Stimulated activated naive CD4-positive, alpha-beta T cell (primary cell): Measurements from ENCODE around the gene USP31.

ENCODE experiments used
- DNase-seq, 6 experiments: peaks; one replicate each; lab custom pipeline; 2025; lab: John Stamatoyannopoulos, UW

USP31 gene

DNA sequence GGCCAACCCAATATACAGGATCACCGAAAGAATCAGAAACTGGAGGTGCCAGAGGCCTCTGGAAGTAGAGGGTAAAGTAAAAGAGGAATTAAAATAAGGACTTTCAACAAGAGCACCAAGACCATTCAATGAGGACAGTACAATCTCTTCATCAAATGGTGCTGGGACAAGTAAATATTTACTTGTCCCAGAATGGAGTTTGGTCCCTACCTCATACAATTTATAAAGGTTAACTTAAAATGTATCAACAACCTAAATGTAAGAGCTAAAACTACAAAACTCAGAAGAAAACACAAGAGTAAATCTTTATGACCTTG lies 56.5 kb downstream of the USP31 start:
- no peak for DNase-seq

DNA sequence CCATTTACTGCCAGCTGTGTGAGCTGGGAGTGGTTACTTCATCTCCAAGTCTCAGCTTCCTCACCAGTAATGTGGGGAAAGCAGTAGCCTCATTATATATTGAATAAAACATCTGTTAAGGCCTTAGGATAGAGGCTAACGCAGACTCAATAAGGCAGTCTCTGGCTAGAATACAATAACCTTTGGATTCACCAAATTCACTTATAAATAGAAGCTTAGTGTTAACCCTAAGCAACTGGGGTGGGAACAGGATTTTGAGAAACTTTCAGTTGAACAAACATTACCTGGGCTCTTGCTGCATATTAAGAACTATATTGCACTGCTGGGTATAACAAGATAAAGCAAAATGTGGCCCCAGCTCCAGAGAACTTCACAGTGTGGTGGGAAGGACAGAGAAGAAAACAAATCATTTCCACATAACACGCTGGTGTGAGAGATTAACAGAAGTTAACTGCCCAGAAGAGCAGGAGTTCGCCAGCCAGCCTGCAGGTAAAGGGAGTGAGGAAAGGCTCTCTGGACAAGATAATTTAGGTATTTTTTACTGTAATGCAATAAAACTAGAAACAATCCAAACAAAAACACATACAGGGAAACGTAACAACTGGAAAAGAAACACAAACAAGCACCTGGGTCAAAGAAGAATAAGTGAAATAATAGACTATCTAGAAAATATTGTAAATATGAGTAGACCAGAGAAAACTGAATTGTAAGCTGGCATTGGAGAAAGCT lies 57.0 kb downstream of the USP31 start:
- DNase-seq: no peak

DNA sequence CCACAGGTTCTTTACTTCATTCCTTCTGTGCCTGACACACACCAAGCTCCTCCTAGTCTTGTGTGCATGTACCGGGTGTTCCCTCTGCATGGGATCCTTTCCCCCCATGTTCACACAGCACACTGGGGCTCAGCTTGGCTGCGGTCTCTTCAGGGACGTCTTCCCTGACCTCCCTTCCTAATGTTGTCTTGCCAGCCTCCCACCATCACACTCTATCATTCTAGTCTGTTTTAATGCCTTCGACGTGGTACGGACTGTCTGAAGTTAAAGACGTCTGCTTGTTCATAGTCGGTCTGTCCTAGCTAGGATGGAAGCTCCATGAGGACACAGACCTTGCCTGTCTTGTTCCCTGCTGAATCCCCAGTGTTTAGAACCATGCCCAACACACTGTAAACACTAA lies 60.1 kb downstream of the USP31 start:
- DNase-seq: no peak

DNA sequence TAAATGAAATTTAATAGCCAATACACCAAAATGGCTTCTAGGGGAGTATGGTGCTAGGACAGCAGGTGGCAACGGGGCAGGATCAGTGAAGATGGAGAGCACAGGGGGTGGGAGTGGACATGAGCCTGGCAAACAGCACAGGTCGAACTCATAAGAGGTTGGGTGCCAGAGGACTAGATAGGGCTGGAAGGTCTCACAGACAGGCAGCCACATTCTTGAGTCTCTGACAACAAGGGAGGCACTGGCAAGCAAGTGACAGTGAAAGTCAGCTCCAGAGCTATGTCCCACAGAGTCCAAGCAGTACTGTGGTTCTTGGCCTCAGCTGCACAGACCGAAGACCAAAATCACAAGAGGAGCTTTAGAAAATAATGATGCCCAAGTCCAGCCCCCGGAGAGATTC lies 61.2 kb downstream of the USP31 start:
- DNase-seq: no peak

DNA sequence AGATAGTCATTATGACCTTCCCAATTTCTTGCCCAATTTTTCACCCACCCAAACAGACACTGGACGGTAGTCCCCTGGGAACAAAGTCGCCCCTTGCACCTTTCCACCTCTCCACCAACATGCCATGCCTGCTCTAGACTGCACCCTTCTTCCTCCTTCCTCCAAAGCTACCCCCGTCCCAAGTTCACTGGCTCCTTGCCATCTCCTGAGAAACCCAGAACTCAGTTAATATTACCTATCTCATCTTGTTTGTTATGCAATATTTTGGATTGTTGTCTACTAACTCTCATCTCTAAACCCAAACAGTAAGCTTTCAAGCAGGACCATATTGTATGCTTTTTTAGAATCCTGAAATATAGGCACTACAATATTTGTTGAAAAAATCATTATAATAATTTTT lies 63.3 kb downstream of the USP31 start:
- DNase-seq: no peak

DNA sequence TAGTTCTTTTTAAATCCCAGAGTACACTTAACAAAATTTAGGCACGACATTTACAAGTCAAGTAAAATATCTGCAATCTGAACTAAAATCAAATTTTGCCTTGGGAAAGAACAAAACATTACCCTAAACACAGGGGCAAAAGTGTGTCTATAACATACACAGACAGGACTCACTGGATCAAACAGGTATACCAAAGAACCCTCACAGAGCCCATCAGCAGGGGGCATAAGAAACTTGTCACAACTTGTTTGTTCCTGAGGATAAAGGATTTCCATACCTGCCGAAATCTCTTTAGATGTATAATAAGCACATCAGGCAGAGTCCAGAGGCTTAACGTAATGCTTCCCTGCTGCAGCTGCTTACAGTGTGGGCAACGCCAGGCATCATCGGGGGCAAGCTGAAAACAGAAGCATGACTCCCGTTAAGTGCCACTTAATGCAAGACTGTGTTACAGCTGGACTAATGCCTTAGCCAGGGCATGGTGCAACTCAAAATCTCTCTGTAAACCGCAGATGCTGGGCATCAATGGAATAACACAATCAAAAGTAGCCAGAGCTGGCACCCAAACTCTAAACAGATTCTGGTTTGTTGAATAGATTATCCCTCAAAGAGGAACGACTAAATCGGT lies 67.0 kb downstream of the USP31 start:
- no peak for DNase-seq

DNA sequence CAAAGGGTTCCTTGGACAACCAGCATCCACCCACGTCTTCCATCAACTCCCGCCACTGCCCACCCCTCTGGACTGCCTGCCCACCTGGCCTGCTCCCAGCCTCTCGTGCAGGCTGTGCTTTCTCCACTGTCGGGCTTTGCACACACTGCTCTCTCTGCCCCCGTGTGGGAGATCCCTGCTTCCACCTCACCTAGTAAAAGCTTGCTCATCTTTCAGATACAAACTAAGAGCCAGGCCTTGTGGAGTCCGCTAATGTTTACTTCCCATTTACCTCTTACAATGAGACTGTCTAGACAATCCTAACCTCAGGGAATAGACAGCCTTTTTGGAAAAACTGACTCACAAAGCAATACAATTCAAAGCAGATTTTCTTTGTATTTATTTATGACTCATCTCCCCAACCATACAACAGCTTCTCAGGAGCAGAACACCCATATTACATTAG lies 67.6 kb downstream of the USP31 start:
- DNase-seq: no peak

DNA sequence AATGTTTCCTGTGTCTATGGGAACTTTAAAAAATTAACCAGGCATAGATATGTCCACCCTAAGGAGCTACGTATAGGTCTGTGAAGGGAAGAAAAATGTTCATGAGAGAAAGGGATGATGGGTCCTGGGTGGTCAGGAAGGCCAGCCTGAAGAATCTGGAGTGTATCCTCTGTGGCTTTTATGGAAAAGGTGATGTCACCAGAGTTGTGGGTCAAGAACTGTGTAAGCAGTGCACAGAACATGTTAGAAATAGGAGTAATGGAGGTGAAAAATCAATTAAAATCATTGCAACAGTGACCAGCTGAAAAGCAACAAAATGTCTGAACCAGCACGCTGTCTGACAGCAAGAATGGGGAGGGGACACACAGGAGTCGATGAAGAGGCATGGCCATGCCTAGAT lies 68.5 kb downstream of the USP31 start:
- no peak for DNase-seq

DNA sequence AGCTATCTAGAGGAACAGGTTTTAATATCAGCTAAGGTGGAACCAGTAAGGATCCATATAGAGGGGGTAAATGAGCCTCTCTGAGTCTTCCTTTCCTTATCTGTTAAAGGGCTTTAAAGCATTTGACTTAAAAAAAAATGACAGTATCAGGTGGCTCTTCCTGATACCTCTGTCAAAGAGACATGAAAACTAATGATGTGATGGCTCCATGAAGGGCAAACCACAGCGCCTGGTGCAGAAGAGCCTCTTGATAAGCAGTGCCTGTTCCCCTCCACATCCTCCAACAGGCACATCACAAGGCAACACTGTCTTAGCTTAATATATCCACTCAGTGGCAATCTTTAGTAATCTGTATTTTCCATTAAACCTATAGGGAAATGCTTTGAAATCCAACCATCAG lies 68.9 kb downstream of the USP31 start:
- DNase-seq: no peak

DNA sequence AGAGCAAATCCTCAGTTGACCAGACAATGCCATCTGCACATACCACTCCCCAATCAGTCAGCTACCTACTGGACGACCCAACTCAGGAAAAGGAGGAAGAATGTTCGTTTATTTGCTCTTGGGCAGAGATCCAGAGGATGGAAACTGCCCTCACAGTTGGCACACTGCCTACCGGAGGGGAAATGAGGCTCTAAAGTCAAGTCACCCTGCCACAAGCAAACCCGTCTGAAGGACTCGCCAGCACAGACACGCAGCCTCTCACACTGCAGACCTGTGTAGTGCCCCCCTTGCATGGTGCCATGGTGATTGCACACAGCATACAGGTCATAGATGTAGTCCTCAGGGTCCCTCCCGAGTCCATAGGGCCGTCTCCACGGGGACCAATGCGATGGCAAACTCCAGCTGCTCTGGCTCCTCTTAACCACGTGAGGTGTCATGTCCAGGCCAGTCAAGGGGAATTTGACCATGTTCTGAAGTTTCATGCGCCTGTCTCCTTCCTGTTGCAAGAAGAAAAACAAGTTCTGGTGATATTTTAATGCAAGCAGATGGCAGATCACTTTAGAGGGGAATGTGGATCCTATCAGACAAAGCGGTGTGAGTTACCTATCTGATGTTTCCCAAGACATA lies 69.5 kb downstream of the USP31 start:
- no peak for DNase-seq

DNA sequence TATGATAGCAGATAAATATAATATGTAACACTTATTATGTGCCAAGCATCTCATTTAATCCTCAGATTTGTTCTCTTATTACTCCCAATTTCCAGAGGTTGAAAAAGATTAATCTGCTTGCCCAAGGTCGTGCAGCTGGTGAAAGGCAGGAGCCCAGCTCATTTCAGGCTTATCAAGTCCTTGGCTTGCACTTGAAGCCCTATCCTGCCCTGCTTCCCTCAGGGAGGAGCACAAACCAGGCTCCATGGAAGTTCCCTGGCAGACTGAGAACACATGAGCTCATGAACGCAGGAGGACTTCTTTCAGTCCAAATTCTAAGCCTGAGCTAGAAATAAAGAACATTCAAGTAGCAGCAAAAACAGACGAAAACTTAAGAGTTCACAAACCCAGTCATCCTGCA lies 74.8 kb downstream of the USP31 start:
- DNase-seq: no peak

DNA sequence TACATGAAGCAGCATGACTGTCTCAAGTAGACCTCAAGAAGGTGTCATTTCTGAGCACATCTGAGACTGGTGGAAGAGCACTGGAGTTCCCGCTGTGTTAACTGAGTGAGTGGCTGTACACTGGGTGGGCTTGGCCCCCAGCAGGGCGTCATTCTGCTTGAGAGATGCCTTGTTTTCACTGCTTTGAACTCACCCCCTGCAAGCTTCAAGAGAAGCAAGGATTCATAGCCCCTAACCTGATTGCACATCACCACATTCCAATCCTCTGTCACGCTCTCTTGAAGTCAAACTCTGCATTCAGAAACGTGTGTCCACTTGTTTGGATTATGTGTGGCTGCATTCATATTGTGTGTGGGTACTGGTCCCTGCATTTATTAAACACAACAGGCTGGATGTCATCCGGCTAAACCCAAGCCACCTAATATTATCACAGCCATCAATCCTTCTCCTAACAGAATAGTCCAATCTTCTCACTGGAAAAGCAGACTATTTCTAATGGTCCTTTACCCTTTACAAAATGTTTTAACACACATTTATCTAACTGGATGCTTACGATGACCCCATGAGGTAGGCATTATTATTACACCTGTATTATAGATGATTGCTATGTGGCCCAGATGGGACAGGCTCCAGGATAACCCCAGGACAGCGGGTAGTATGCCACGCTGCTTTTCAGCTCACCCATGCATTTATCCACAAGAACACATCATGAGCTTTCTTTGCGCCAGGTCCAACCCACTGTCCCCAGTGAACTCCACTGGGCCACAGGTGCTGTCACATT lies 76.3 kb downstream of the USP31 start:
- no peak for DNase-seq

DNA sequence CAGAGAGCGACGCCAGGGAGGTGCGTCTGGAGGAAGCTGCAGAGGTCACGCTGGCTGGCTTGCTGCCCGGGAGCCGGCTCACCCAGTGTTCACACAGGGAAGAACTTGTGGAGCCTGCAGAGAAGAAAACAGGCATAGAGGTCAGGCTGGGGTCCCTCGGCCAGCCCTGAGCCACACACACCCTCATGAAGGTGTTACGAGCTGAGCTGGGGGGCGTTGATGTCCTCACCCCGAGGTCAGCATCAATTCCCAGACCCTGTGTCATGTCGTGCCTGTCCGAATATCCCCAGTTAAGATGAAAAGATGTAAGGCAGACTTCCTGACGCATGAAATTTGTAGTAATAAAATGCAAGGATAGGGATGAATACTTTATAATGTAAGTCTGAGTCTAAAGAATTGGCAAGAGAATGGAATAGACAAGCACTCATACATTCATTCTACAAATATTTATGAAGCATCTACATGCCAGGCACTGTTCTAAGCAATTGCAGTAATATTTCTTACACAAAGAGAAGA lies 77.1 kb downstream of the USP31 start:
- no peak for DNase-seq

DNA sequence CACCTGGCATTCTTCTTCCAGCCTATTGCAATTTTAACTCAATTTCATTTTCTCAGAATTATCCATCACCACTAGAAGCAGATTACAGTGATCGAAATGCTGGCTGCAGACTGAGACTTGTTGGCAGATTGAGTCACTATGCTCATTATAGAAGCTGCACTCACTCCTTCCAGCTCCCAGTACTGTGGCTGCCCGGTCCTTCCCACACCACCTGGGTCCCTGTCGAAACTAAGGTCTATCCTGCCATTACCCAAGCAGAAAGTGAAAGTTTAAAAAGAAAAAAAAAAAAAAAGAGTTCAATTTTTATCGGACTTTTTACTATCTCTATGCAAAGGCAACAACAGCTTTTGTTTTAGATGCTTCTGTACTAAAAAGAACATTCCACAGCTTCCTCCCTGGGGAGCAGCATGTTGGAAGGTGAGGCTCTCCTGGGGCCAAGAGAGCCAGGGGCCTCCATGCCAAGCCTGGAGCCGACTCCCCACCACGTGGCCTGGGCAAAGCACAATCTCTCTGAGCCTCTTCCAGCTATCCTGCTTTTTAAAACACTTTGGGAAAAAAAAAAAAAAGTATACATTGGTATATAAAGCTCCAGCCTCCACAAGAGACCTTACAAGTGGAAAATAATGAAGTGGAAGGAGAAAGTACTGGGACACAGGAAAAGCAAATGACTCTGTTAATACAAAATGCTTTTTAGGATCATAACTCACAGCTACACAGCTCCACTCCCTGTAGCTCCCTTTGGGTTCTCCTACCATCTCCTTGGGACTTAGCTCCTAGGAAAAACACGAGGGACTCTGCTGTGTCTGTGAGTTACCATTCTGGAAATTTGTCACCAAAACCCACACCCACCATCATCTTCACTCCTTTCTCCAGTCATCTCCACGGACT lies 77.8 kb downstream of the USP31 start:
- no peak for DNase-seq

DNA sequence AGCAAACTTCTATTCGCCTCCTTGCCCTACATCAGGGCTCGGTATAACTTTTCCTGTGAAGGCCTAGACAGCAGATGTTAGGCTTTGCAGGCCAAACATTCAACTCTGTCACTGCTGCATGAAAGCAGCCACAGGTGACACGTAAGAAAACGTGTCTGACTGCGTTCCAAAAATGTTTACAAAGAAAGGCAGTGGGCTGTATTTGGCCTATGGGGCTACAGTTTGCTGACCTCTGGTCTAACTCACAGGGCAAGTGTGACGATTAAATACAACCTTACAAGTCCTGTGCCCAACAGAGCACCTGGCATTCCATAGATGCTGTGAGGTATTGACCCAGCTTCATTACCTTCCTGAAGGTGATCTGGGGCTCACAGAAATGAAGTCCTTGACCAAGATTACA lies 79.4 kb downstream of the USP31 start:
- no peak for DNase-seq

DNA sequence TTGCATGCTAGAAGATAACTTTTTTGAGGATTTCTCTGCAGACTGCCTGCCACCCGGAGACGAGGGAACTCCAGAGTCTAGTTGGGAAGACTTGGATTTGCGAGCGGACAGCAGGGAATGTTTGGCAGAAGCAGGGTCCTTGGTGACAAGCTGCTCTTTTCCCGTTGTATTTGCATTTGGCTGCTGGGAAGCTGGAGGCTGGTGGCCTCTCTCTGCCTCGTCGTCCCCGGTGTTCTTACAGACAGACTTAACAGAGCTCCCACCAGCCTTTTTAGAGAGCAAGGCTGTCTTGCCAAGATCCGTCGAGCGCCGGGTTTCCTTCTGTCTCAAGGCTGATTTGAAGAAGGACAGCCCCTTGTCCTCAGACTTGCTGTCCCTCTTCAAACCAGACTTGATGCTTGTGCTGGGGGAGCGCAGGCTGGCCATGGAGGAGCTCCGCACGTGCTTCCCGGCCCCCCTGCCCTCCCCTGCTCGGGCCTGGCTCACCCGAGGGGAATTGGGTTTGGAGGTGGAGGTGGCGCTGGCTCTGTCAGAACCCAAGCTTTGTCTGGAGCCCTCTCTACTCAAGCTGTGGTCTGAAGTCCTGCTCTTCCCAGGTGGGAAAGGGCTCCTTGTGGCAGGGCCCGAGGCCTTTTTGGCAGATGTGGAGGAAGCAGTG lies 81.0 kb downstream of the USP31 start:
- no peak for DNase-seq

DNA sequence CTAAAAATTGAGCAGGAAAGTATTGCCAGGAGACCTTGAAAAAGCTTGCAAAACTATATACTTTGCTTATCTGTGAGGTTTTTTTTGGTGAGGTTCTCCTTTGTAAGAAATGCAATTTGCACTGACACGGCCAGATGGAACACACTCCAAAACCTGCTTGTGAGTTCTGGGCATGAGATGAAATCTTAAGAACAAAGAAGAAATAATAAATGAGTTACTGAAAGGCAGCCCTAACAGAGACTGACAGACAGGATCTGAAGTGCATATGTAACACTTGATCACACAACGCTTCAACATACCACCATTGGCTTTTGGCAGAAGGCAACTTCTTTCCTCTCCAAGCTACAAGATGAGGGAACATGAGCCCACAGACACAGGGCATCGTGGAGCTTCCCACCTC lies 82.6 kb downstream of the USP31 start:
- no peak for DNase-seq

DNA sequence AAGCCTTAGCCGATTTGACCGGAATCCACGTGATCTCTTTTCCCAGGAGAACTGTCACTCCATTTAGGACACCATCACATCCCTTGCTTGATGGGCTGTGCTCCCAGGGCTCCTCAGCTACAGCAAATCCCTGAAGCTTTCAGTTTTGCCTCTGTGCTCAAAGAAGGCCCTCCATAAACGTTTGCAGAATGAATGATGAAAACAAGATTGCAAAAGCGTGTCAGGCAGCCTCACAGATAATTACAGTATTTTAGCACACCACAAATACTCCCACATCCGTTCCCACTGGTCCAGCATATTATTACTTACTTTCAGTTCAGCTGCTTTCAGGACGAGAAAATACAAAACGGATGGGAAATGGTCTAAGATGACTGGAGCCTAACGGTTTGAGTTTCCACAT lies 84.6 kb downstream of the USP31 start:
- DNase-seq: no peak

DNA sequence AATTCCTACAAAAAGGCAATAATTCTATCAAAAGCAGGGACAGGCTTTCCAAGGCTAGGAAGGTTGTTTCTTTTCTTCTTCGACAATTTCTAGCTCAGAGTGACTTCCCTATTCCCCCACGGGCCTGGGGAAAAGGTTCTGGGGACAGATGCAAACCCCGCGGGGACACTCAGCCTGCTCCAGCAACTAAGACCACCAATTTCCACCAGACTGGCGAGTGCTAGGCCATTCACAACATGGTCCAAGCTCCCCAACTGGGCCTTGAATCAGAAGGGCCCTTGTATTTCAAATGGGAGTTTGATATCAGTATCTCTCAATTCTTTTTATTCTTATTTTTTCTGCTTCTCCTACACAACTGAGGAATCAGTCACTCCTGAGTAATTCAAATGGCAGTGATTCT lies 86.7 kb downstream of the USP31 start:
- no peak for DNase-seq

DNA sequence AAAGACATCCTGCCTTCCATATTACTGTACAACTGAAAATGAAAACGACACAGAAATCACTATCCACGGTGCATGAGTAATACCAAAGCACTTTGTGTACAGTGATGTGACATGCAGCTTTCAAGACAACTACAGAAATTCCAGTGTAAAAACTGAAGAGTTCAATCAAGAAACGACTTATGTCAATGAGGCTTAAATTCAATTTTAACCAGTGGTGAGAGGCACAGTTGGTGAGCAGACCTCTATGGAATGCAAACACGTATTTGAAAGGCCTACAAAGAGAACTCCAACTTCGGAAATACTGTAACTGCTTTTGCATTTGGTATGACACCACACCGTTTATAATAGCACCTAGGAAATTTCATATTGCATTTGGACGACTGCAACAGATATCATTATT lies 87.6 kb downstream of the USP31 start:
- no peak for DNase-seq
